Measurements from ENCODE around the gene PTGFRN.

The PTGFRN gene

GRCh38 chr1:116993286-116993685 lies 83.6 kb downstream of the PTGFRN start:
- Histone ChIP-seq H4K20me1 (ENCODE audit: insufficient read depth, low read length) (no peaks in the 10 kb centered on the region), H3K4me1 (ENCODE audit: low read length) (no peaks in the 10 kb centered on the region), H3K9ac (ENCODE audit: low read length) (no peak overlapping the region), H3K4me2 (ENCODE audit: low read depth, low read length) (no peak overlapping the region), H3K36me3 (replicated peaks; ENCODE audit: insufficient read depth, low read length) (no peaks in the 10 kb centered on the region), H3K9me3 (replicated peaks; ENCODE audit: insufficient read depth, low read length) (no peaks in the 10 kb centered on the region), H2AFZ (ENCODE audit: low read length) (no peak overlapping the region), H3K27me3 (replicated peaks; ENCODE audit: insufficient read depth, low read length) (no peaks in the 10 kb centered on the region), H3F3A (ENCODE audit: insufficient read depth, low read length) (no peaks in the 10 kb centered on the region), H3K4me3 (ENCODE audit: low read length) (no peak overlapping the region), H3K27ac (ENCODE audit: low read length) (no peak overlapping the region), H3K79me2 (ENCODE audit: low read length) (no peaks in the 10 kb centered on the region), H3K9me2 (replicated peaks; ENCODE audit: insufficient read depth, low read length) (no peaks in the 10 kb centered on the region)
- no peak for TF ChIP-seq EZH2 (optimal IDR thresholded peaks at IDR 0.05; ENCODE audit: low read depth, low read length)
- no peak for TF ChIP-seq EZH2phosphoT487 (IDR thresholded peaks at IDR 0.05; ENCODE audit: low read length)
- no peak for TF ChIP-seq CTCF (IDR thresholded peaks at IDR 0.05; ENCODE audit: low read length)
- no peak for DNase-seq

GRCh38 chr1:116994411-116994810 lies 84.7 kb downstream of the PTGFRN start:
- Histone ChIP-seq H3K9ac (ENCODE audit: low read length) (no peak overlapping the region), H3K4me1 (ENCODE audit: low read length) (no peaks in the 10 kb centered on the region), H3F3A (ENCODE audit: insufficient read depth, low read length) (no peaks in the 10 kb centered on the region), H3K27me3 (replicated peaks; ENCODE audit: insufficient read depth, low read length) (no peaks in the 10 kb centered on the region), H3K4me2 (ENCODE audit: low read depth, low read length) (no peak overlapping the region), H3K79me2 (ENCODE audit: low read length) (no peaks in the 10 kb centered on the region), H3K4me3 (ENCODE audit: low read length) (no peak overlapping the region), H3K9me2 (replicated peaks; ENCODE audit: insufficient read depth, low read length) (no peaks in the 10 kb centered on the region), H3K36me3 (replicated peaks; ENCODE audit: insufficient read depth, low read length) (no peaks in the 10 kb centered on the region), H4K20me1 (ENCODE audit: insufficient read depth, low read length) (no peaks in the 10 kb centered on the region), H3K27ac (ENCODE audit: low read length) (no peak overlapping the region), H2AFZ (ENCODE audit: low read length) (no peak overlapping the region), H3K9me3 (replicated peaks; ENCODE audit: insufficient read depth, low read length) (no peaks in the 10 kb centered on the region)
- TF ChIP-seq CTCF (IDR thresholded peaks at IDR 0.05; ENCODE audit: low read length), result no peak
- TF ChIP-seq EZH2 (optimal IDR thresholded peaks at IDR 0.05; ENCODE audit: low read depth, low read length), result no peak
- no peak for TF ChIP-seq EZH2phosphoT487 (IDR thresholded peaks at IDR 0.05; ENCODE audit: low read length)
- DNase-seq, result no peak

GRCh38 chr1:116997066-116997465 lies 87.3 kb downstream of the PTGFRN start:
- Histone ChIP-seq H3K4me3 (ENCODE audit: low read length) (no peak overlapping the region), H4K20me1 (ENCODE audit: insufficient read depth, low read length) (no peaks in the 10 kb centered on the region), H3K9me3 (replicated peaks; ENCODE audit: insufficient read depth, low read length) (no peaks in the 10 kb centered on the region), H3K27me3 (replicated peaks; ENCODE audit: insufficient read depth, low read length) (no peaks in the 10 kb centered on the region), H3K4me2 (ENCODE audit: low read depth, low read length) (no peak overlapping the region), H3K9ac (ENCODE audit: low read length) (no peak overlapping the region), H3K9me2 (replicated peaks; ENCODE audit: insufficient read depth, low read length) (no peaks in the 10 kb centered on the region), H2AFZ (ENCODE audit: low read length) (no peak overlapping the region), H3K4me1 (ENCODE audit: low read length) (no peaks in the 10 kb centered on the region), H3K36me3 (replicated peaks; ENCODE audit: insufficient read depth, low read length) (no peaks in the 10 kb centered on the region), H3K79me2 (ENCODE audit: low read length) (no peaks in the 10 kb centered on the region), H3K27ac (ENCODE audit: low read length) (no peak overlapping the region), H3F3A (ENCODE audit: insufficient read depth, low read length) (no peaks in the 10 kb centered on the region)
- DNase-seq, result no peak
- TF ChIP-seq EZH2 (optimal IDR thresholded peaks at IDR 0.05; ENCODE audit: low read depth, low read length) (no peak), CTCF (IDR thresholded peaks at IDR 0.05; ENCODE audit: low read length) (no peak), EZH2phosphoT487 (IDR thresholded peaks at IDR 0.05; ENCODE audit: low read length) (no peak)
